IMR-90 (cell line): ENCODE data around the gene GLIS1. TPM values are rescaled to one million over a fixed set of nuclear protein-coding genes. Genes with fewer than 3 reads are reported as not detected.
A peak's percentile ranks its signal among the peaks of the same experiment; 100 is the strongest.

Experiments
- ATAC-seq: fragments of 200-7000 bp; cut with Tn5 transposase; 2 replicates; pipeline ENCODE4 v1.9.1; 2020; ENCODE audit warnings: low read depth, mild to moderate bottlenecking, moderate library complexity
- BruUV-seq: library from RNA; stranded (reverse); fragments of 400-500 nt; replicated peaks from 2 replicates; lab custom pipeline; 2021; lab: Mats Ljungman, UMichigan
- CTCF ChIA-PET: fragments of 300-600 bp; formaldehyde crosslinking; extraction: SDS; loops from one replicate; lab custom pipeline; 2021; ENCODE audit warnings: antibody characterized with exemption; lab: Yijun Ruan, JAX
- POLR2A ChIA-PET: fragments of 300-600 bp; sonication (Branson Sonifier 250); formaldehyde crosslinking; loops from one replicate; lab custom pipeline; 2022; ENCODE audit warnings: antibody characterized with exemption; ENCODE audit not compliant: unreplicated experiment; lab: Charles Lee
- DNase-seq: peaks from one replicate; pipeline ENCODE4 v3.0.0; 2013
- H2AFZ ChIP-seq: replicated peaks from 2 replicates; pipeline ENCODE3; 2013; ENCODE audit warnings: low read length, mild to moderate bottlenecking; ENCODE audit not compliant: poor library complexity
- H2AK5ac ChIP-seq: 2 replicates; pipeline ENCODE4 v1.6.1; 2013; ENCODE audit warnings: low read depth, low read length, inconsistent platforms
- H2AK9ac ChIP-seq: replicated peaks from 2 replicates; pipeline ENCODE3; 2013; ENCODE audit warnings: mild to moderate bottlenecking, low read depth, low read length, moderate library complexity; ENCODE audit not compliant: poor library complexity
- H2BK120ac ChIP-seq: 2 replicates; pipeline ENCODE4 v1.6.1; 2013; ENCODE audit warnings: low read depth, low read length, inconsistent platforms
- H2BK15ac ChIP-seq: 3 replicates; pipeline ENCODE4 v1.6.1; 2013; ENCODE audit warnings: low read depth, low read length, inconsistent platforms
- H2BK20ac ChIP-seq: 2 replicates; pipeline ENCODE4 v1.6.1; 2013; ENCODE audit warnings: low read depth, mild to moderate bottlenecking, inconsistent platforms, low read length, moderate library complexity
- H2BK5ac ChIP-seq: 2 replicates; pipeline ENCODE4 v1.6.1; 2013; ENCODE audit warnings: mild to moderate bottlenecking, low read depth, low read length, inconsistent platforms; ENCODE audit not compliant: poor library complexity, severe bottlenecking
- H3K14ac ChIP-seq: replicated peaks from 2 replicates; pipeline ENCODE4 v1.6.1; 2013; ENCODE audit warnings: low read depth, low read length, inconsistent platforms
- H3K18ac ChIP-seq: 2 replicates; pipeline ENCODE4 v1.6.1; 2013; ENCODE audit warnings: low read depth, low read length, control low read depth
- H3K23ac ChIP-seq: 2 replicates; pipeline ENCODE4 v1.6.1; 2013; ENCODE audit warnings: low read depth, low read length, inconsistent platforms
- H3K27ac ChIP-seq: 2 replicates; pipeline ENCODE4 v1.5.1; 2013; ENCODE audit warnings: mild to moderate bottlenecking, control low read depth, low read length; ENCODE audit not compliant: insufficient read depth
- H3K27me3 ChIP-seq: 2 replicates; pipeline ENCODE4 v1.6.1; 2013; ENCODE audit warnings: low read length; ENCODE audit not compliant: control insufficient read depth, insufficient read depth
- H3K36me3 ChIP-seq: 2 replicates; pipeline ENCODE4 v1.6.1; 2013; ENCODE audit warnings: low read length, mixed read lengths; ENCODE audit not compliant: control insufficient read depth, insufficient read depth
- H3K4ac ChIP-seq: 2 replicates; pipeline ENCODE4 v1.6.1; 2013; ENCODE audit warnings: low read depth, low read length, inconsistent platforms
- H3K4me1 ChIP-seq: 2 replicates; pipeline ENCODE4 v1.6.1; 2013; ENCODE audit warnings: low read length, mixed read lengths; ENCODE audit not compliant: control insufficient read depth, insufficient read depth
- H3K4me2 ChIP-seq: 2 replicates; pipeline ENCODE4 v1.6.1; 2013; ENCODE audit warnings: low read depth, mild to moderate bottlenecking, control low read depth, low read length, moderate library complexity
- H3K4me3 ChIP-seq: 2 replicates; pipeline ENCODE4 v1.5.1; 2013; ENCODE audit warnings: low read depth, mild to moderate bottlenecking, control low read depth, low read length, moderate library complexity; ENCODE audit not compliant: insufficient read depth
- H3K56ac ChIP-seq: 2 replicates; pipeline ENCODE4 v1.6.1; 2013; ENCODE audit warnings: low read length, inconsistent platforms; ENCODE audit not compliant: insufficient read depth; ENCODE audit errors: extremely low read depth
- H3K79me1 ChIP-seq, 2 experiments: 2 replicates each; pipeline ENCODE4 v1.6.1; 2013; ENCODE audit warnings: low read length in 2 of 2, inconsistent platforms in 1 of 2, low read depth in 1 of 2
- H3K9ac ChIP-seq: 2 replicates; pipeline ENCODE4 v1.6.1; 2013; ENCODE audit warnings: low read depth, low read length, control low read depth
- H3K9me1 ChIP-seq: 2 replicates; pipeline ENCODE4 v1.6.1; 2013; ENCODE audit warnings: low read length, inconsistent platforms; ENCODE audit not compliant: insufficient read depth
- H3K9me3 ChIP-seq: 2 replicates; pipeline ENCODE4 v1.6.1; 2013; ENCODE audit warnings: low read length; ENCODE audit not compliant: control insufficient read depth, insufficient read depth
- H4K20me1 ChIP-seq: 2 replicates; pipeline ENCODE4 v1.6.1; 2013; ENCODE audit warnings: low read length, inconsistent platforms; ENCODE audit not compliant: insufficient read depth
- H4K5ac ChIP-seq: 2 replicates; pipeline ENCODE4 v1.6.1; 2013; ENCODE audit warnings: mild to moderate bottlenecking, low read depth, low read length, control low read depth
- H4K8ac ChIP-seq, 2 experiments: 2 replicates each; pipeline ENCODE4 v1.6.1; 2013; ENCODE audit warnings: low read depth in 2 of 2, low read length in 2 of 2, control low read depth in 1 of 2, inconsistent platforms in 1 of 2
- H4K91ac ChIP-seq: 2 replicates; pipeline ENCODE4 v1.6.1; 2013; ENCODE audit warnings: low read depth, low read length, inconsistent platforms; ENCODE audit not compliant: insufficient read depth
- BHLHE40 ChIP-seq: fragments of 150-350 bp; IDR thresholded peaks from 2 replicates; pipeline ENCODE4 v1.6.1; 2016; ENCODE audit warnings: mild to moderate bottlenecking, low read depth, low read length
- CEBPB ChIP-seq: IDR thresholded peaks from 2 replicates; pipeline ENCODE4 v1.6.1; 2012; ENCODE audit warnings: low read depth, low read length, improper control_type of control experiment
- CHD1 ChIP-seq: IDR thresholded peaks from 2 replicates; pipeline ENCODE4 v1.6.1; 2012; ENCODE audit warnings: low read depth, low read length, improper control_type of control experiment
- CTCF ChIP-seq: conservative IDR thresholded peaks from 2 replicates; pipeline ENCODE4 v1.5.1; 2012; ENCODE audit warnings: mild to moderate bottlenecking, low read depth, low read length, improper control_type of control experiment
- ELK1 ChIP-seq: fragments of 150-350 bp; IDR thresholded peaks from 2 replicates; pipeline ENCODE4 v1.6.1; 2016; ENCODE audit warnings: low read depth, mild to moderate bottlenecking, low read length, moderate library complexity, borderline replicate concordance
- FOS ChIP-seq: fragments of 150-350 bp; IDR thresholded peaks from 2 replicates; pipeline ENCODE4 v1.6.1; 2016; ENCODE audit warnings: low read depth, low read length
- MAFK ChIP-seq: IDR thresholded peaks from 2 replicates; pipeline ENCODE4 v1.6.1; 2012; ENCODE audit warnings: low read depth, low read length, improper control_type of control experiment
- MAZ ChIP-seq: IDR thresholded peaks from 2 replicates; pipeline ENCODE4 v1.6.1; 2012; ENCODE audit warnings: low read depth, mild to moderate bottlenecking, low read length, improper control_type of control experiment, moderate library complexity, borderline replicate concordance
- MXI1 ChIP-seq: IDR thresholded peaks from 2 replicates; pipeline ENCODE4 v1.6.1; 2012; ENCODE audit warnings: low read depth, mild to moderate bottlenecking, low read length, moderate library complexity, borderline replicate concordance
- NFE2L2 ChIP-seq: fragments of 150-350 bp; IDR thresholded peaks from 2 replicates; pipeline ENCODE4 v1.6.1; 2016; ENCODE audit warnings: low read depth, mild to moderate bottlenecking, low read length
- POLR2A ChIP-seq: IDR thresholded peaks from 2 replicates; pipeline ENCODE4 v1.6.1; 2012; ENCODE audit warnings: mild to moderate bottlenecking, low read depth, low read length
- RAD21 ChIP-seq: IDR thresholded peaks from 2 replicates; pipeline ENCODE4 v1.6.1; 2012; ENCODE audit warnings: low read length, improper control_type of control experiment
- RCOR1 ChIP-seq: IDR thresholded peaks from 2 replicates; pipeline ENCODE4 v1.6.1; 2012; ENCODE audit warnings: mild to moderate bottlenecking, low read length, improper control_type of control experiment; ENCODE audit not compliant: insufficient replicate concordance
- RFX5 ChIP-seq: IDR thresholded peaks from 2 replicates; pipeline ENCODE4 v1.8.0; 2012; ENCODE audit warnings: low read depth, mild to moderate bottlenecking, low read length, moderate library complexity
- USF2 ChIP-seq: fragments of 150-350 bp; IDR thresholded peaks from 2 replicates; pipeline ENCODE4 v1.6.1; 2017; ENCODE audit warnings: mild to moderate bottlenecking, antibody characterized with exemption, low read length, low read depth
- WGBS, 2 experiments: methylation state at CpG; one replicate each; pipeline versions ENCODE4 v1.1.5 to v1.1.7; 2013; ENCODE audit warnings: missing lambda C conversion rate in 2 of 2; ENCODE audit not compliant: insufficient read length in 1 of 2; ENCODE audit errors: extremely low coverage in 2 of 2; 5-methylcytosine and 5-hydroxymethylcytosine counted together
- dilution Hi-C: fragments of 300-500 bp; cut with HindIII; formaldehyde crosslinking; loops from one replicate; pipeline ENCODE4 v1.14.3; 2018; ENCODE audit warnings: low sequenced_read_pairs; ENCODE audit not compliant: unreplicated experiment
- in situ Hi-C: fragments of 300-500 bp; cut with MboI; formaldehyde crosslinking; loops from 3 replicates; pipeline ENCODE4 v1.14.3; 2019; ENCODE audit warnings: low sequenced_read_pairs, inconsistent platforms, mixed read lengths
- intact Hi-C: fragments of 100-400 bp; cut with micrococcal nuclease; formaldehyde crosslinking; loops from 2 replicates; pipeline ENCODE4 v1.10.0; 2022
- polyA plus RNA-seq, 3 experiments: library from polyadenylated mRNA; depleted of rRNA; stranded (reverse); fragments of >200 nt; gene quantifications; 2 replicates each; pipeline ENCODE4 v1.2.3, GENCODE V29; 2012; ENCODE audit warnings: low replicate concordance in 1 of 3
- total RNA-seq: library from RNA; depleted of rRNA; stranded (reverse); fragments of >200 nt; gene quantifications from 2 replicates; pipeline ENCODE4 v1.2.3, GENCODE V29; 2012

The GLIS1 gene
- total and polyA plus RNA-seq, 2 of the 4 experiments (the other 2 are of a cell fraction) = 0.18 to 2.3 TPM

- Histone ChIP-seq H3K4me1 (peaks cover 33% of the 10 kb centered on the region), H3K14ac (no peak overlapping the region; the same call in 1 of the 2 replicates), H3K18ac (peak overlapping the region; percentile 75), H4K91ac (0 out of 2 replicates have a peak overlapping the region, but pooled peaks have one; percentile 81), H4K8ac (peak overlapping the region in 1 of 2 experiments; percentile 67; a peak in 1 of 4 replicates), H3K27ac (no peak overlapping the region), H4K20me1 (0 out of 2 replicates have a peak, but pooled peaks cover 4% of the 10 kb centered on the region), H2AFZ (no peak overlapping the region), H2AK5ac (peak overlapping the region; percentile 19; the same call in 1 of the 2 replicates), H3K27me3 (no peaks in the 10 kb centered on the region), H2BK120ac (peak overlapping the region; percentile 69; the same call in 1 of the 2 replicates), H3K4ac (peak overlapping the region; percentile 75), H3K56ac (no peak overlapping the region), H3K9me3 (no peaks in the 10 kb centered on the region), H4K5ac (no peak overlapping the region; the same call in 1 of the 2 replicates), H2BK5ac (no peak overlapping the region), H3K4me3 (no peak overlapping the region), H3K36me3 (peaks cover 2% of the 10 kb centered on the region; the same call in 1 of the 2 replicates), H3K9ac (no peak overlapping the region), H2AK9ac (no peak overlapping the region), H2BK15ac (peak overlapping the region; percentile 26; the same call in 1 of the 3 replicates), H2BK20ac (no peak overlapping the region), H3K79me1 (peaks cover 27 to 61% of the 10 kb centered on the region in 2 experiments), H3K4me2 (no peak overlapping the region), H3K9me1 (peaks cover 27% of the 10 kb centered on the region; the same call in 1 of the 2 replicates), H3K23ac (no peak overlapping the region)
- in situ Hi-C loops (no loop called here), dilution Hi-C loops (no loop called here), intact Hi-C loops (loop anchor here (5.0 kb wide), 1 partner anchor 44 kb away; no protein-coding TSS in a partner anchor)
- ATAC-seq = no peak
- WGBS, 2 experiments = no CpG with 5 or more reads among the region's 10 CpGs
- ChIA-PET POLR2A (no interaction called here), CTCF (no interaction called here)
- DNase-seq = no peak
- no TSS peak for BruUV-seq
- TF ChIP-seq NFE2L2 = no peak
- no peak for TF ChIP-seq RFX5
- no peak for TF ChIP-seq RAD21
- TF ChIP-seq FOS = no peak
- TF ChIP-seq RCOR1 = no peak
- no peak for TF ChIP-seq USF2
- no peak for TF ChIP-seq MAFK
- TF ChIP-seq CTCF = no peak
- no peak for TF ChIP-seq MXI1
- no peak for TF ChIP-seq BHLHE40
- no peak for TF ChIP-seq CEBPB
- no peak for TF ChIP-seq POLR2A
- no peak for TF ChIP-seq CHD1
- TF ChIP-seq MAZ = no peak
- TF ChIP-seq ELK1 = no peak
Observed at GRCh38 chr1:53731043-53731600, 7.8 kb downstream of the GLIS1 start.
